GM10248 (cell line): ENCODE measurements around the gene FOXA1.

Source experiments
- CTCF ChIA-PET: fragments of 300-600 bp; sonication (Branson Sonifier 250); formaldehyde crosslinking; extraction: SDS; loops from one replicate; lab custom pipeline; 2021; ENCODE audit warnings: antibody characterized with exemption; lab: Yijun Ruan, JAX
- POLR2A ChIA-PET: fragments of 350-650 bp; sonication (Branson Sonifier 250); formaldehyde crosslinking; extraction: SDS; loops from one replicate; lab custom pipeline; 2020; ENCODE audit warnings: antibody characterized with exemption; lab: Yijun Ruan, JAX
- DNase-seq: peaks from one replicate; pipeline ENCODE4 v3.0.0; 2012; ENCODE audit errors: extremely low spot score
- TF ChIP-seq, protein P1 (sequence below): IDR thresholded peaks from 2 replicates; pipeline ENCODE4 v1.5.1; 2012; ENCODE audit warnings: mild to moderate bottlenecking, low read depth; ENCODE audit errors: extremely low read depth, missing control alignments, control extremely low read depth

FOXA1 gene

DNA sequence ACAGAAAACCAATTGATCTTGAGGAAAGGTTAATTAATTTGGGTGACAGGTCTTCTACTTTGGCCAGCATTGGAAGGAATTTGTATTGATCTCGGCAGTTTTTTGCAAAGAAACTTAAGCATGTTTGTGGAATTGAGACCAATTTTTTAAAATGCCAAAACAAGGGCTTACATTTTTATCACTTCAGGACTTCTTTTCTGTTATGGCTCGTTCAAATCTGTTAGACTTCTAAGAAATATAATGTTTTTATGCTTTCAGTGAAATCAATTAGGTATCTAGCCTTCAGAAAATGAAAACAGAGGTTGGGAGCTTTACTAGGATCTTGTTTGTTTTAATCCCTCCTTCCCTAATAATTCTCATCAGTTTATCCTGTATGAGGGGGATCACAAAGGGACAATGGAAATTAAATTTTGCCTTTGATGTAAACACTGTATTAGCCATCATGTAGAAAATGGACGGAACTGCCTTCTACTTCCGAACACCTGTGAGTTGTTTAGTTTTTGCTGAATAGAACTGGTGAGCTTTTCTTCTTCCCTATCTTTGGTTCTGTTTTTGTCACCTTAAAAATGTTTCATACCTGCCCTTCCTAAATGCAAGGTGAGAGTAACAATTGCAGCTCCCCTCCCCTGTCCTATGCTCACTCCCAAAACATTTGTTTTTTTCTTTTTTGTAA lies 7.8 kb downstream of the FOXA1 start:
- CTCF ChIA-PET, result no interaction called here
- POLR2A ChIA-PET, result no interaction called here
- TF ChIP-seq, protein P1, sequence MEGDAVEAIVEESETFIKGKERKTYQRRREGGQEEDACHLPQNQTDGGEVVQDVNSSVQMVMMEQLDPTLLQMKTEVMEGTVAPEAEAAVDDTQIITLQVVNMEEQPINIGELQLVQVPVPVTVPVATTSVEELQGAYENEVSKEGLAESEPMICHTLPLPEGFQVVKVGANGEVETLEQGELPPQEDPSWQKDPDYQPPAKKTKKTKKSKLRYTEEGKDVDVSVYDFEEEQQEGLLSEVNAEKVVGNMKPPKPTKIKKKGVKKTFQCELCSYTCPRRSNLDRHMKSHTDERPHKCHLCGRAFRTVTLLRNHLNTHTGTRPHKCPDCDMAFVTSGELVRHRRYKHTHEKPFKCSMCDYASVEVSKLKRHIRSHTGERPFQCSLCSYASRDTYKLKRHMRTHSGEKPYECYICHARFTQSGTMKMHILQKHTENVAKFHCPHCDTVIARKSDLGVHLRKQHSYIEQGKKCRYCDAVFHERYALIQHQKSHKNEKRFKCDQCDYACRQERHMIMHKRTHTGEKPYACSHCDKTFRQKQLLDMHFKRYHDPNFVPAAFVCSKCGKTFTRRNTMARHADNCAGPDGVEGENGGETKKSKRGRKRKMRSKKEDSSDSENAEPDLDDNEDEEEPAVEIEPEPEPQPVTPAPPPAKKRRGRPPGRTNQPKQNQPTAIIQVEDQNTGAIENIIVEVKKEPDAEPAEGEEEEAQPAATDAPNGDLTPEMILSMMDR, result no peak
- no peak for DNase-seq

DNA sequence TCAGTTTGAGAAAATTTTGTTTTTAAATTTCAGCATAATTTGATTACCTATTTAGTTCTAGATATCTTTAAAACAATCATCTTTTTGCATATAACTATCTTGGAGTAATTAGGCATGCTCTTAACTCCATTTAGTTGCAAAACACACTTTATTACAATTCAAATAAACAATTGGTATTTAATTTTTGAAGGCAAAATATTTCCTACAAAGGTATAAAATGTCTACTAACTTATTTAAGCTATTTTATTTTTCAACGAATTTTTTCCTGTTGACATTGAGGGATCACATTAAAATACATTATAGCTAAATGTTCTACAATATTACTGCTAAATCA lies 8.3 kb downstream of the FOXA1 start:
- TF ChIP-seq, protein P1, result no peak
- ChIA-PET CTCF (no interaction called here), POLR2A (no interaction called here)
- DNase-seq, result no peak

DNA sequence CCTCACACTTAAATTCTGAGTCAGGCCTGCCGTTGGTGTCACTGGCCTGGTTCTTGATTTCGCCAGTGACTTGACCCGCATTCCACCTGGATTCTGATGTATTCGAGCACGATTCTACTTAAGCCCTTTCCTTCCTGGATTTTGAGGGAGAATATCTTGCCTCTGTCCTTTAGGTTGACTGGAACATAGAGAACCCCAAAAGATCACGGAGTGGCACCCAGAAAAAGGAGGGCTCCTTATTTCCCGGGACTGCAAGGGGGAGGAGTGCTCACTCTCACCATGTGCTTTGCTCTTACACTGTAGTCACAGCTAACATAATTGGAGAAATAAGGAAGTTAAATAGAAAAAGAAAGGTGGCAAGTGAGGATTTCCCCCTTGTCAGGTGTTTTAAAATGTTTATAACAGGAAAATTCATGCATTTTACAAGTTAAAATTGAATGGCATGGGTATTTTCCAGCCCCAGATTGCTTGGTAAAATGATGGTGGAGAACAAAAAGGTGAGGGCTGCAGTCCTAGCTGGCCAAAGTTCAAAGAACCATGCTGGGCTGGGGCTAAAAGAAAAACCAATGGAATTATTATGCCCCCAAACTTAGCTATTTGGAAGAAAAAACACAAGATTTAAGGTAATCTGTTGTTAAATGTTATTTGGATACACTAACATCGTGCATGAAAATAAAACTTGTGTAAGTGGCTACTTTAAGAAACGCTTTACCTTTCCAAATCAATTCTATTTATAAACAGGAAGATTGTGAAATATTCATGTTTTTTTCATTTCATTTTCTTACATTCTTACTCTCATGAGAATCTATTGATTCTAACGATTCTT lies 8.9 kb downstream of the FOXA1 start:
- ChIA-PET CTCF (no interaction called here), POLR2A (no interaction called here)
- TF ChIP-seq, protein P1, result no peak
- no peak for DNase-seq

DNA sequence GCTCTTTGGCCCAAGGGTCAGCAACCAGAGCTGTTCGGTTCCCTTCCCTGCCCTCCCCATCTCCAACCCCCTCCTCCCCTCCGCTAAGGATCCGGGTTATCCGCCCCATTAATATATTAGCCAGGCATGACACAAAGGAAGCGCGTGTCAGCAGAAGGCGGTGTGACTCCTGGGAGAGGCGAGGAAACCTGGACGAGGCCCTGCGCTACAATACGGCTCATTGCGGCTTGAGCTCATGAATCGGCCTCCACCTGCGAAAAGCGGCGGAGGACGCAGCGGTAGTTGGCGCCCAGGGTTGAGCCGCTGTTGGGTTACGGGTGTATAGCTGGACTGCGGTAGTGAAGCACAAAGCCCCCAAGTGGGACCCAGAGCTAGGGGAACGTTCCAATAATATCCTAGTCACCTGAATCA lies 9.9 kb downstream of the FOXA1 start:
- ChIA-PET CTCF (no interaction called here), POLR2A (no interaction called here)
- DNase-seq, result no peak
- TF ChIP-seq, protein P1, result no peak

DNA sequence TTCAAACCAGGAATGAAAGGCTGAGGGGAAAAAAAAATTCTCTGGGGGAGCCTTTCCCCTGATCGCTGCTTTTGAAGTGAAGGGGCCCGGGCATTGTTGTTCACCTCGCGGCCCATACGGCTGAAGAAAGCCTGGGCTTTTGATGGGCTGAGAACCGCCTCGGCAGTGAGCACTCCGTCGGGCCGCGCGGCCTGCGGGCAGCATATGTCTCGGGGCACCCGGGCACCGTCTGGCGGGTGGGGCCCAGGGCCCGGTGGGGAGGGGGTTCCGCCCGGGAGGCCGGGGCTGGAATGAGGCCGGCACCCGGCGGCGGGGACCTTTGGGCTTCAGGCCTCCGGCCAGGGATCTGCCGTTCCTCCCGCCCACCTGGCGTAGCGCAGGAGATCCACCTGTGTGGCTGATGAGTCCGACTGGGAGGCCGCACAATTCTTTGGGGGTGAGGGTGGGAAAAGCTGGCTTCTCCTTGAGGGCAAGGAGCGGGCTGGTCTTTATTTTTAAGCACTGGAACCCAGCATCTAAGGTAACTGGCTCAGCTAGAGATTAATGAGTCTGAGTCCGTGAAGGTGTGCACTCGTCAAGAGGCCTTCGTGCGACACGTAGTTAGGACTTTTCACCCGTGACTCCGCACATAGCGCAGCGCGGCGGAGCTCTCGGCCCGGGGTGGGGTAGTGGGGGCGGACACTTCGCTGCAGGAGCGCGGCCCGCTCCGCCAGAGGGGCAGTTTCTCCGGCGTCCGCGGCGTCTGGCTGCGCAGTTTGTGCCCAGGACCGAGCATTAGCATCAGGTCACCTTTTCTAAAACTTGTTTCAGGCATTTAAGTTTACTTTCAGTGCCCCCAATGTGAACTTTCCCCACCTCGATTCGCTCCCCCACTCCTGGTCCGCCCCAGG lies 10.6 kb downstream of the FOXA1 start:
- no peak for DNase-seq
- TF ChIP-seq, protein P1, result no peak
- CTCF ChIA-PET, result no interaction called here
- POLR2A ChIA-PET, result no interaction called here
